Limb (tissue), 2 donors: Measurements from ENCODE around the gene SLCO3A1.
"Not testable (repeated sequence)": the region's sequence is repeated elsewhere in the genome, so short reads cannot be mapped to it uniquely, and the experiment has no call there.

Source experiments
- DNase-seq, 2 donors: peaks; one replicate each; pipeline ENCODE4 v3.0.0-alpha.2; 2016; ENCODE audit errors: extremely low spot score in 2 of 2

The SLCO3A1 gene

DNA sequence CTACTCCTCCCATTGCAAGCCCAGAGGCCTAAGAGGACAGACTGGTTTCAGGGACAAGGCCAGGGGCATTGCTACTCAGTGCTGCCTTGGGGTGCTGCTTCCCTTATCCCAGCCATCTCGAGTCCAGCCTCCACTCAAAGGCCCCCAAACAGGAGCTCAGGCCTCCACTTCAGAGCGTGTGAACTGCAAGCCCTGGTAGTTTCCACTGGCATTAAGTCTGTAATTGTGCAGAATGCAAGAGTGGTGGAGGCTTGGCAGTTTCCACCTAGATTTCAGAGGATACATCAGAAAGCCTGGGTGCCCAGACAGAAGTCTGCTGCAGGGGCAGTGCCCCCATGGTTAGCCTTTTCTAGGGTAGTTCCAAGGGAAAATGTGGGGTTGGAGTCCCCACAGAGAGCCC, 347.4 kb downstream of the SLCO3A1 start:
- DNase-seq: no peak

DNA sequence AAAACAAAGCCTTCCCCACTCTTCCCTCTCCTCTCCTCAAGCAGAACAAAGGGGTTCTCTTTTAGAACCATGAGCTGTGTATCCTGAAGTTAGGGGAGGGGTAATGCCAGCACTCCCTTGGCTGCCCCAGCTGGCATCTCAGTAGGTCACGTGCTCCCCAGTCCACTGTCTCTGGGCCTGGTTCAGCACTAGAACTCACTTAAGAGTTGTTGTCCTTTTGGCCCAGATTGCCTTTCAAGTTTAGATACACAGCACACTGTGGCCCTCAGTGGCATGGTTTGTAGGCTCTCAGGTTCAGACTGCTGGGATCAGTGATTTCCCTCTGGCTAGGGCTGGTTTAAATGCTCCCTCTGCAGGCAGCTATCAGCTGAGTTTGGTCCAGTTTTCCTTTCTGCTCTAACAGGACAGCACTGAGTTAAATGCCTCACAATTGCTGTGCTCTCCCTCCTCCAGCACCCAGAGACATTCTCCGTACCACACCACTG, 351.8 kb downstream of the SLCO3A1 start:
- DNase-seq: no peak

- not testable (repeated sequence) for DNase-seq
These were observed 354.1 kb downstream of the SLCO3A1 start for GRCh38 chr15:92207601-92208000.
